ENCODE measurements around the gene PARP6. TPM values are rescaled to one million over a fixed set of nuclear protein-coding genes. Genes with fewer than 3 reads are reported as not detected.

Gene PARP6
- total RNA-seq, 1 donor from 2014 or later = 13.0 TPM

- Histone ChIP-seq H3K27ac (ENCODE audit: low read depth, low read length) (no peak overlapping the region), H3K4me3 (ENCODE audit: low read length in 3 of 3) (no peak overlapping the region), H3K27me3 (ENCODE audit: control insufficient read depth in 3 of 3, insufficient read depth in 3 of 3, low read length in 3 of 3) (no peaks in the 10 kb centered on the region), H3K9ac (ENCODE audit: low read depth in 1 of 3, low read length in 3 of 3) (no peak overlapping the region), H3K9me3 (ENCODE audit: control insufficient read depth in 3 of 3, low read length in 3 of 3) (no peaks in the 10 kb centered on the region), H3K36me3 (ENCODE audit: control insufficient read depth in 3 of 3, insufficient read depth in 3 of 3, low read length in 3 of 3) (no peaks in the 10 kb centered on the region), H3K4me1 (ENCODE audit: control insufficient read depth in 3 of 3, insufficient read depth in 3 of 3, low read length in 3 of 3) (no peaks in the 10 kb centered on the region)
Measured at GRCh38 chr15:72306211-72306785, 33.9 kb upstream of the PARP6 start.

GRCh38 chr15:72304596-72304995 is 32.2 kb upstream of the PARP6 start:
- Histone ChIP-seq H3K4me3 (ENCODE audit: low read length in 3 of 3) (no peak overlapping the region), H3K9me3 (ENCODE audit: control insufficient read depth in 3 of 3, low read length in 3 of 3) (no peaks in the 10 kb centered on the region), H3K9ac (ENCODE audit: low read depth in 1 of 3, low read length in 3 of 3) (no peak overlapping the region), H3K36me3 (ENCODE audit: control insufficient read depth in 3 of 3, insufficient read depth in 3 of 3, low read length in 3 of 3) (no peaks in the 10 kb centered on the region), H3K27ac (ENCODE audit: low read depth, low read length) (no peak overlapping the region), H3K4me1 (ENCODE audit: control insufficient read depth in 3 of 3, insufficient read depth in 3 of 3, low read length in 3 of 3) (no peaks in the 10 kb centered on the region), H3K27me3 (ENCODE audit: control insufficient read depth in 3 of 3, insufficient read depth in 3 of 3, low read length in 3 of 3) (no peaks in the 10 kb centered on the region)

GRCh38 chr15:72302955-72303354 is 30.6 kb upstream of the PARP6 start:
- Histone ChIP-seq H3K27me3 (ENCODE audit: control insufficient read depth in 3 of 3, insufficient read depth in 3 of 3, low read length in 3 of 3) (no peaks in the 10 kb centered on the region), H3K9me3 (ENCODE audit: control insufficient read depth in 3 of 3, low read length in 3 of 3) (no peaks in the 10 kb centered on the region), H3K4me1 (ENCODE audit: control insufficient read depth in 3 of 3, insufficient read depth in 3 of 3, low read length in 3 of 3) (no peaks in the 10 kb centered on the region), H3K4me3 (ENCODE audit: low read length in 3 of 3) (no peak overlapping the region), H3K27ac (ENCODE audit: low read depth, low read length) (no peak overlapping the region), H3K9ac (ENCODE audit: low read depth in 1 of 3, low read length in 3 of 3) (no peak overlapping the region), H3K36me3 (ENCODE audit: control insufficient read depth in 3 of 3, insufficient read depth in 3 of 3, low read length in 3 of 3) (no peaks in the 10 kb centered on the region)

- H3K27me3 ChIP-seq (ENCODE audit: control insufficient read depth in 3 of 3, insufficient read depth in 3 of 3, low read length in 3 of 3) = no peaks in the 10 kb centered on the region
- H3K4me1 ChIP-seq (ENCODE audit: control insufficient read depth in 3 of 3, insufficient read depth in 3 of 3, low read length in 3 of 3) = no peaks in the 10 kb centered on the region
- H3K9ac ChIP-seq (ENCODE audit: low read depth in 1 of 3, low read length in 3 of 3) = no peak overlapping the region
- H3K9me3 ChIP-seq (ENCODE audit: control insufficient read depth in 3 of 3, low read length in 3 of 3) = no peaks in the 10 kb centered on the region
- no peak overlapping the region for H3K4me3 ChIP-seq (ENCODE audit: low read length in 3 of 3)
- no peaks in the 10 kb centered on the region for H3K36me3 ChIP-seq (ENCODE audit: control insufficient read depth in 3 of 3, insufficient read depth in 3 of 3, low read length in 3 of 3)
- no peak overlapping the region for H3K27ac ChIP-seq (ENCODE audit: low read depth, low read length)
Measured at GRCh38 chr15:72289597-72290325, 17.4 kb upstream of the PARP6 start.

- H3K27ac ChIP-seq (ENCODE audit: low read depth, low read length) = no peak overlapping the region
- no peak overlapping the region for H3K9ac ChIP-seq (ENCODE audit: low read depth in 1 of 3, low read length in 3 of 3)
- H3K4me1 ChIP-seq (ENCODE audit: control insufficient read depth in 3 of 3, insufficient read depth in 3 of 3, low read length in 3 of 3) = no peaks in the 10 kb centered on the region
- no peaks in the 10 kb centered on the region for H3K36me3 ChIP-seq (ENCODE audit: control insufficient read depth in 3 of 3, insufficient read depth in 3 of 3, low read length in 3 of 3)
- no peak overlapping the region for H3K4me3 ChIP-seq (ENCODE audit: low read length in 3 of 3)
- H3K9me3 ChIP-seq (ENCODE audit: control insufficient read depth in 3 of 3, low read length in 3 of 3) = no peaks in the 10 kb centered on the region
- no peaks in the 10 kb centered on the region for H3K27me3 ChIP-seq (ENCODE audit: control insufficient read depth in 3 of 3, insufficient read depth in 3 of 3, low read length in 3 of 3)
Measured at GRCh38 chr15:72288796-72289596, 16.6 kb upstream of the PARP6 start.

- Histone ChIP-seq H3K36me3 (ENCODE audit: control insufficient read depth in 3 of 3, insufficient read depth in 3 of 3, low read length in 3 of 3) (no peaks in the 10 kb centered on the region), H3K4me3 (ENCODE audit: low read length in 3 of 3) (no peak overlapping the region), H3K4me1 (ENCODE audit: control insufficient read depth in 3 of 3, insufficient read depth in 3 of 3, low read length in 3 of 3) (no peaks in the 10 kb centered on the region), H3K9ac (ENCODE audit: low read depth in 1 of 3, low read length in 3 of 3) (no peak overlapping the region), H3K9me3 (ENCODE audit: control insufficient read depth in 3 of 3, low read length in 3 of 3) (no peaks in the 10 kb centered on the region), H3K27ac (ENCODE audit: low read depth, low read length) (no peak overlapping the region), H3K27me3 (ENCODE audit: control insufficient read depth in 3 of 3, insufficient read depth in 3 of 3, low read length in 3 of 3) (no peaks in the 10 kb centered on the region)
Measured at GRCh38 chr15:72285927-72286516, 13.7 kb upstream of the PARP6 start.

- Histone ChIP-seq H3K9me3 (ENCODE audit: control insufficient read depth in 3 of 3, low read length in 3 of 3) (no peaks in the 10 kb centered on the region), H3K27me3 (ENCODE audit: control insufficient read depth in 3 of 3, insufficient read depth in 3 of 3, low read length in 3 of 3) (no peaks in the 10 kb centered on the region), H3K9ac (ENCODE audit: low read depth in 1 of 3, low read length in 3 of 3) (peak overlapping the region in 1 of 3 donors; percentile 33), H3K36me3 (ENCODE audit: control insufficient read depth in 3 of 3, insufficient read depth in 3 of 3, low read length in 3 of 3) (no peaks in the 10 kb centered on the region), H3K27ac (ENCODE audit: low read depth, low read length) (no peak overlapping the region), H3K4me3 (ENCODE audit: low read length in 3 of 3) (no peak overlapping the region), H3K4me1 (ENCODE audit: control insufficient read depth in 3 of 3, insufficient read depth in 3 of 3, low read length in 3 of 3) (no peaks in the 10 kb centered on the region)
Measured at GRCh38 chr15:72285402-72285801, 13.0 kb upstream of the PARP6 start.

- Histone ChIP-seq H3K4me3 (ENCODE audit: low read length in 3 of 3) (no peak overlapping the region), H3K36me3 (ENCODE audit: control insufficient read depth in 3 of 3, insufficient read depth in 3 of 3, low read length in 3 of 3) (no peaks in the 10 kb centered on the region), H3K27ac (ENCODE audit: low read depth, low read length) (no peak overlapping the region), H3K4me1 (ENCODE audit: control insufficient read depth in 3 of 3, insufficient read depth in 3 of 3, low read length in 3 of 3) (no peaks in the 10 kb centered on the region), H3K9me3 (ENCODE audit: control insufficient read depth in 3 of 3, low read length in 3 of 3) (no peaks in the 10 kb centered on the region), H3K27me3 (ENCODE audit: control insufficient read depth in 3 of 3, insufficient read depth in 3 of 3, low read length in 3 of 3) (no peaks in the 10 kb centered on the region), H3K9ac (ENCODE audit: low read depth in 1 of 3, low read length in 3 of 3) (no peak overlapping the region)
Measured at GRCh38 chr15:72284781-72285180, 12.4 kb upstream of the PARP6 start.

GRCh38 chr15:72281713-72282112 is 9.4 kb upstream of the PARP6 start:
- no peaks in the 10 kb centered on the region for H3K36me3 ChIP-seq (ENCODE audit: control insufficient read depth in 3 of 3, insufficient read depth in 3 of 3, low read length in 3 of 3)
- no peaks in the 10 kb centered on the region for H3K9me3 ChIP-seq (ENCODE audit: control insufficient read depth in 3 of 3, low read length in 3 of 3)
- no peaks in the 10 kb centered on the region for H3K4me1 ChIP-seq (ENCODE audit: control insufficient read depth in 3 of 3, insufficient read depth in 3 of 3, low read length in 3 of 3)
- no peak overlapping the region for H3K27ac ChIP-seq (ENCODE audit: low read depth, low read length)
- no peak overlapping the region for H3K9ac ChIP-seq (ENCODE audit: low read depth in 1 of 3, low read length in 3 of 3)
- no peak overlapping the region for H3K4me3 ChIP-seq (ENCODE audit: low read length in 3 of 3)
- no peaks in the 10 kb centered on the region for H3K27me3 ChIP-seq (ENCODE audit: control insufficient read depth in 3 of 3, insufficient read depth in 3 of 3, low read length in 3 of 3)

- no peak overlapping the region for H3K4me3 ChIP-seq (ENCODE audit: low read length in 3 of 3)
- H3K9ac ChIP-seq (ENCODE audit: low read depth in 1 of 3, low read length in 3 of 3) = peak overlapping the region in 1 of 3 donors; percentile 6
- H3K9me3 ChIP-seq (ENCODE audit: control insufficient read depth in 3 of 3, low read length in 3 of 3) = no peaks in the 10 kb centered on the region
- no peaks in the 10 kb centered on the region for H3K4me1 ChIP-seq (ENCODE audit: control insufficient read depth in 3 of 3, insufficient read depth in 3 of 3, low read length in 3 of 3)
- no peaks in the 10 kb centered on the region for H3K27me3 ChIP-seq (ENCODE audit: control insufficient read depth in 3 of 3, insufficient read depth in 3 of 3, low read length in 3 of 3)
- H3K27ac ChIP-seq (ENCODE audit: low read depth, low read length) = no peak overlapping the region
- H3K36me3 ChIP-seq (ENCODE audit: control insufficient read depth in 3 of 3, insufficient read depth in 3 of 3, low read length in 3 of 3) = no peaks in the 10 kb centered on the region
Measured at GRCh38 chr15:72280751-72281150, 8.4 kb upstream of the PARP6 start.

Measured in skeletal muscle tissue (tissue), 4 donors.